ENCODE data around the gene ARHGEF16. TPM values are rescaled to one million over a fixed set of nuclear protein-coding genes. Genes with fewer than 3 reads are reported as not detected.

Gene ARHGEF16
- total RNA-seq, 1 donor from 2014 or later = 20.3 TPM

DNA sequence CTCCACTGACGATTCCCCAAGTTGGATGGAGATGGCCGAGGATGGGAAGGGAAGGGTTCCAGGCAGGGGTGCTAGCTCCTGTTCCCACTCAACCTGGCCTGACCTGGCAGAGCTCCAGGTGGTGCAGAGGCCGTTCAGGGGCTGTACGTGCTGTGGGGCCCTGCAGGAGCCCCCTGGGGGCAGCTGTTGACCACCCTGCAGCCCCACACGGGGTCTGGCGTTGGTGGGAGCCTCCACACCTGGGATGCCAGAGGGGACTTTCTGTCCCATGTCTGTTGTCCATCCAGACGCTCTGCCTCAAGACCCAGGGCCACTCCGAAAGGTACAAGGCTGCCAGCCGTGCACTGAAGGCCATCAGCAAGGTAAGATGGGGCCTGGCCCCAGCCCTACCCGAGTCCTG lies 20.0 kb downstream of the ARHGEF16 start:
- Mint-ChIP-seq H3K36me3 (peaks cover 1% of the 10 kb centered on the region), H3K9me3 (no peaks in the 10 kb centered on the region), H3K27ac (no peak overlapping the region), H3K4me3 (no peak overlapping the region), H3K4me1 (peaks cover 29% of the 10 kb centered on the region), H3K27me3 (ENCODE audit: low read depth) (no peaks in the 10 kb centered on the region)
- TF ChIP-seq, protein P1, sequence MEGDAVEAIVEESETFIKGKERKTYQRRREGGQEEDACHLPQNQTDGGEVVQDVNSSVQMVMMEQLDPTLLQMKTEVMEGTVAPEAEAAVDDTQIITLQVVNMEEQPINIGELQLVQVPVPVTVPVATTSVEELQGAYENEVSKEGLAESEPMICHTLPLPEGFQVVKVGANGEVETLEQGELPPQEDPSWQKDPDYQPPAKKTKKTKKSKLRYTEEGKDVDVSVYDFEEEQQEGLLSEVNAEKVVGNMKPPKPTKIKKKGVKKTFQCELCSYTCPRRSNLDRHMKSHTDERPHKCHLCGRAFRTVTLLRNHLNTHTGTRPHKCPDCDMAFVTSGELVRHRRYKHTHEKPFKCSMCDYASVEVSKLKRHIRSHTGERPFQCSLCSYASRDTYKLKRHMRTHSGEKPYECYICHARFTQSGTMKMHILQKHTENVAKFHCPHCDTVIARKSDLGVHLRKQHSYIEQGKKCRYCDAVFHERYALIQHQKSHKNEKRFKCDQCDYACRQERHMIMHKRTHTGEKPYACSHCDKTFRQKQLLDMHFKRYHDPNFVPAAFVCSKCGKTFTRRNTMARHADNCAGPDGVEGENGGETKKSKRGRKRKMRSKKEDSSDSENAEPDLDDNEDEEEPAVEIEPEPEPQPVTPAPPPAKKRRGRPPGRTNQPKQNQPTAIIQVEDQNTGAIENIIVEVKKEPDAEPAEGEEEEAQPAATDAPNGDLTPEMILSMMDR (IDR thresholded peaks at IDR 0.05; ENCODE audit: unreplicated experiment) = no peak
- DNase-seq (ENCODE audit: low spot score in 2 of 2, unreplicated experiment in 2 of 2) = no peak

DNA sequence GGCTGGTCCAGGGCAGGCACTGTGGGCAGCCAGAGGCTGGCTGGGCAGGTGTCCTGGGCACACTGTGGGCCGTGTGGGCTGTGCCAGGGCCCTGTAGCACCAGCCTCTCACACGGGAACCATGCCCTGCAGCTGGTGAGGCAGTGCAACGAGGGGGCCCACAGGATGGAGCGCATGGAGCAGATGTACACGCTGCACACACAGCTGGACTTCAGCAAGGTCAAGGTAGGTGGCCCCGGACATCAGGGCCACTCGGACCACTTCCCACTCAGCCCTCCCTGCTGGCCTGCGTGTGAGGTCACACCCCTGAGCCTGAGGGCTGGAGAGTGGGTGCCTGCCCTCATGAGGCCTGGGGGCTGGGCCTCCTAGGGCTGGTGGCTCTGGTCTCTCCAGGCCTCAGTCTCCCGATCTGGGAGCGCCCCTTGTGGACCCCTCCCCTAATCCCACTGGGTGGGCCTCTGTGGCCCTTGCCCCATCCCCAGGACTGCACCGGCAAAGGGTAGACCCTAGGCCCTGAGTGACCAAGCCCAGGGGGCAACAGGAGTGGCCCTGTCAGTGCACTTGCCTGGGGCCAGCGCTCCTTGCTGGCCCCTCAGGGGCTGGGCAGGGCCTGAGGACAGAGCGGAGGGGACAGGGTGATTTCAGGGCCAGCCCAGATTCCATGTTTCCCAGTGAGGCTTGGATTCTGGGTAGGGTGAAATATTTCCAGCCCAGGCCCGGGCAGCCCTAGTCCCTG lies 21.5 kb downstream of the ARHGEF16 start:
- Mint-ChIP-seq H3K27me3 (ENCODE audit: low read depth) (no peaks in the 10 kb centered on the region), H3K9me3 (no peaks in the 10 kb centered on the region), H3K27ac (no peak overlapping the region), H3K4me3 (no peak overlapping the region), H3K4me1 (peaks cover 19% of the 10 kb centered on the region), H3K36me3 (peaks cover 1% of the 10 kb centered on the region)
- TF ChIP-seq, protein P1 (IDR thresholded peaks at IDR 0.05; ENCODE audit: unreplicated experiment) = no peak
- DNase-seq (ENCODE audit: low spot score in 2 of 2, unreplicated experiment in 2 of 2) = no peak

DNA sequence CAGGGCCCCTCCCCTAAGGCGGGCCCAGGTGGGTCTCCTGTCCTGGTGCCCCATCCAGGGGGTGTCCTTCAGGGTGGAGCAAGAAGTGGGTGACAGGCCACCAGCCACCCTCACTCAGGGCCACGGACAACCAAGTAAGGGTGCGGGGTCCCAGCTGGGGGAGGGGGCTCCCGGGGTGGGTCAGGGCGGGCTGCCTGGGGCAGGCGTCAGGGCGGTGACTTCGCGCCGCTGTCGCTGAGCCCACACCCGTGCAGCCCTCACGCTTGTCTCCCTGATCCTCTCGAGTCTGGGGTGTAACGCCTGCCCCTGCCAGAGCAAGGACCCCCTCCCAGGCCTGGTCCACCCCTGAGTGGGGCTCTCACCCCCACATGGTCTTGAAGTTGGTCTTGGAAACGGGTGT lies 22.2 kb downstream of the ARHGEF16 start:
- no peak overlapping the region for H3K27ac Mint-ChIP-seq
- TF ChIP-seq, protein P1 (IDR thresholded peaks at IDR 0.05; ENCODE audit: unreplicated experiment) = no peak

DNA sequence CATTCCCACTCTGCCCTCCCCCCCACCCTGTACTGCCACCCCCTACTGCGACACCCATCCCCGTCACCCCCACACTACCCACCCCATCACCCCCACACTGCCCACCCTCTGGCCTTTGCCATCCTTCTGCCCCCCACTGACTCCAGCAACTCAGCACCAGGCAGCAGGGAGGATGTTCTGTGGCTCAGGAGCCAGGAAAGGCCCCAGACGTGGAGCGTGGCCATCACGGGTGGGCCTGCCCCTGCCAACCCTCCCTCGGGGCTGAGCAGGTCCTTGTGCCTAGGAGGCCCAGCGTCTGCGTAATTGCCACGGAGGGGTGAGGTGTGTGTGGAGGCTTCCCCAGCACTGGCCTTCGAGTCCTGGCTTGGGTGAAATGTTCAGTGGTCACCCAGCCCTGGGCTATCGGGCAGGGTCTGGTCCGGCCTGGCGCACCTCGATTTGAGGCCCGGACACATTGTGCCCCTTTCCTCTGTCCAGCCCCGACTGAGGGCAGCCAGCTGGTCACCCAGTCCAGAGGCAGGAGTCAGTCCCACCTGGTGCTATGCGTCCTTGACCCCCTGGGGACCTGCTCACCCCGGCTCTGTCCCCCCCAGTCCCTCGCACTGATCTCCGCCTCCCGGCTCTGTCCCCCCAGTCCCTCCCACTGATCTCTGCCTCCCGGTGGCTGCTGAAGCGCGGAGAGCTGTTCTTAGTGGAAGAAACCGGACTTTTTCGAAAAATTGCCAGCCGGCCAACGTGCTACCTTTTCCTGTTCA lies 23.0 kb downstream of the ARHGEF16 start:
- Mint-ChIP-seq H3K27ac (no peak overlapping the region), H3K9me3 (no peaks in the 10 kb centered on the region), H3K36me3 (peaks cover 1% of the 10 kb centered on the region), H3K27me3 (ENCODE audit: low read depth) (no peaks in the 10 kb centered on the region), H3K4me3 (no peak overlapping the region), H3K4me1 (peaks cover 10% of the 10 kb centered on the region)
- DNase-seq (ENCODE audit: low spot score in 2 of 2, unreplicated experiment in 2 of 2) = no peak
- TF ChIP-seq, protein P1 (IDR thresholded peaks at IDR 0.05; ENCODE audit: unreplicated experiment) = no peak

More for the DNA sequence above, 22.2 kb downstream of the ARHGEF16 start:
- no peaks in the 10 kb centered on the region for H3K27me3 Mint-ChIP-seq (ENCODE audit: low read depth)
- peaks cover 1% of the 10 kb centered on the region for H3K36me3 Mint-ChIP-seq
- H3K9me3 Mint-ChIP-seq = no peaks in the 10 kb centered on the region
- H3K4me1 Mint-ChIP-seq = peaks cover 15% of the 10 kb centered on the region
- no peak overlapping the region for H3K4me3 Mint-ChIP-seq
- DNase-seq (ENCODE audit: low spot score in 2 of 2, unreplicated experiment in 2 of 2) = no peak

DNA sequence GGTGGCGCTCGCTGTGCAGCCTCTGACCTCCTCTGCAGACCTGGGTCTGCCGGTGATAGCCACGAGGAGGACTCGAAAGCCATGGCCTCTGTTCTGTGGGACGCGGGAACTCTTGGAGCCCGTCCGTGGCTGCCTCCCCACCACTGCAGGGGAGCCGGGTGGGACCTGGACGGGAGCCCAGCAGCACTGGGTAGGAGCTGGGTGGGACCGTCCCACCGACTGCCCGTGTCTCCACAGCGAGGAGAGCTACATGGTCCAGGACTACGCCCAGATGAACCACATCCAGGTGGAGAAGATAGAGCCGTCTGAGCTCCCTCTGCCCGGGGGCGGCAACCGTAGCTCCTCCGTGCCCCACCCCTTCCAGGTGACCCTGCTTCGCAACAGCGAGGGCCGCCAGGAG lies 23.7 kb downstream of the ARHGEF16 start:
- Mint-ChIP-seq H3K36me3 (peaks cover 1% of the 10 kb centered on the region), H3K9me3 (no peaks in the 10 kb centered on the region), H3K4me1 (peaks cover 6% of the 10 kb centered on the region), H3K27ac (no peak overlapping the region), H3K4me3 (no peak overlapping the region), H3K27me3 (ENCODE audit: low read depth) (no peaks in the 10 kb centered on the region)
- no peak for DNase-seq (ENCODE audit: low spot score in 2 of 2, unreplicated experiment in 2 of 2)
- TF ChIP-seq, protein P1 (IDR thresholded peaks at IDR 0.05; ENCODE audit: unreplicated experiment) = no peak
